HepG2 (cell line): Measurements from ENCODE around the gene PRPSAP1. TPM values are rescaled to one million over a fixed set of nuclear protein-coding genes. Genes with fewer than 3 reads are reported as not detected.

Source experiments
- ATAC-seq: fragments of 200-7000 bp; cut with Tn5 transposase; 3 replicates; pipeline ENCODE4 v1.9.1; 2020; ENCODE audit warnings: mild to moderate bottlenecking, moderate library complexity
- BruUV-seq: library from RNA; stranded (reverse); fragments of 400-500 nt; replicated peaks from 2 replicates; lab custom pipeline; 2021; lab: Mats Ljungman, UMichigan
- CTCF ChIA-PET: fragments of 300-600 bp; formaldehyde crosslinking; extraction: SDS; loops from one replicate; lab custom pipeline; 2021; ENCODE audit warnings: low total read pairs, inconsistent platforms, low intra/inter-chr PET ratio; lab: Yijun Ruan, JAX
- POLR2A ChIA-PET: fragments of 350-600 bp; sonication (Branson Sonifier 250); formaldehyde crosslinking; loops from one replicate; lab custom pipeline; 2020; ENCODE audit warnings: antibody characterized with exemption, inconsistent platforms; lab: Yijun Ruan, JAX
- DNase-seq: peaks from one replicate; pipeline ENCODE4 v3.0.0-alpha.2; 2015; ENCODE audit warnings: low spot score
- FAIRE-seq: peaks from 3 replicates; lab custom pipeline; 2011; peaks lifted over from hg19 to GRCh38; lab: Jason Lieb, UNC
- H2AFZ ChIP-seq: one replicate; pipeline ENCODE4 v1.6.1; 2011; ENCODE audit warnings: low read length, inconsistent platforms
- H3K27ac ChIP-seq: fragments of 300-600 bp; 3 replicates; pipeline ENCODE4 v1.8.0; 2011; ENCODE audit warnings: mixed run types, mild to moderate bottlenecking, mixed read lengths, low read length, inconsistent platforms; ENCODE audit not compliant: insufficient read depth; ENCODE audit errors: extremely low read length
- H3K27me3 ChIP-seq, 2 experiments: fragments of 200-600 bp in 1 of 2; 2 replicates in 1 of 2; 3 replicates in 1 of 2; pipeline versions ENCODE4 v1.6.0 to v1.8.0; 2011; ENCODE audit warnings: low read length in 2 of 2, mild to moderate bottlenecking in 2 of 2, moderate library complexity in 2 of 2, inconsistent platforms in 1 of 2; ENCODE audit not compliant: insufficient read depth in 2 of 2, control insufficient read depth in 1 of 2
- H3K36me3 ChIP-seq, 2 experiments: fragments of 200-600 bp in 1 of 2; replicated peaks in 1 of 2; 2 replicates in 1 of 2; 3 replicates in 1 of 2; pipeline versions ENCODE4 v1.5.1 to v1.8.0; 2011; ENCODE audit warnings: low read length in 2 of 2, inconsistent platforms in 1 of 2; ENCODE audit not compliant: insufficient read depth in 2 of 2, control insufficient read depth in 1 of 2
- H3K4me1 ChIP-seq: 2 replicates; pipeline ENCODE4 v1.5.1; 2012; ENCODE audit warnings: low read length, inconsistent platforms; ENCODE audit not compliant: insufficient read depth
- H3K4me2 ChIP-seq: 2 replicates; pipeline ENCODE4 v1.6.0; 2011; ENCODE audit warnings: low read depth, low read length, inconsistent platforms
- H3K4me3 ChIP-seq, 3 experiments: fragments of 200-600 bp in 1 of 3; sonication (generic), shearing (Covaris generic) in 1 of 3; replicated peaks in 1 of 3; 2 replicates each; pipeline ENCODE4 v1.5.1; 2011 to 2016; ENCODE audit warnings: low read length in 3 of 3, inconsistent platforms in 2 of 3, low read depth in 2 of 3, mild to moderate bottlenecking in 2 of 3, control low read depth in 1 of 3, mixed read lengths in 1 of 3; ENCODE audit not compliant: insufficient read depth in 1 of 3
- H3K79me2 ChIP-seq: one replicate; pipeline ENCODE4 v1.6.1; 2011; ENCODE audit warnings: low read length, inconsistent platforms; ENCODE audit not compliant: insufficient read depth
- H3K9ac ChIP-seq: 2 replicates; pipeline ENCODE4 v1.6.0; 2011; ENCODE audit warnings: mild to moderate bottlenecking, low read depth, low read length, inconsistent platforms; ENCODE audit not compliant: insufficient read depth
- H3K9me3 ChIP-seq: 2 replicates; pipeline ENCODE4 v1.5.1; 2012; ENCODE audit warnings: mild to moderate bottlenecking, low read length
- H4K20me1 ChIP-seq: 2 replicates; pipeline ENCODE4 v1.6.0; 2011; ENCODE audit warnings: inconsistent platforms, mild to moderate bottlenecking, low read length, moderate library complexity; ENCODE audit not compliant: insufficient read depth
- ARNT2 ChIP-seq: sonication (generic); formaldehyde crosslinking; IDR thresholded peaks from 2 replicates; pipeline ENCODE4 v1.8.0; 2022; ENCODE audit warnings: mild to moderate bottlenecking, low read depth, missing genetic modification reagents, moderate library complexity
- ATF2 ChIP-seq: sonication (generic); formaldehyde crosslinking; IDR thresholded peaks from 2 replicates; pipeline ENCODE4 v1.4.0; 2020; ENCODE audit warnings: missing genetic modification reagents
- NAIF1 ChIP-seq: sonication (generic); formaldehyde crosslinking; IDR thresholded peaks from 2 replicates; pipeline ENCODE4 v1.5.0; 2020; ENCODE audit warnings: mild to moderate bottlenecking, missing genetic modification reagents, borderline replicate concordance
- NFIB ChIP-seq: sonication (generic); formaldehyde crosslinking; IDR thresholded peaks from 2 replicates; pipeline ENCODE4 v1.9.0; 2021; ENCODE audit warnings: missing genetic modification reagents, mild to moderate bottlenecking, borderline replicate concordance
- PAXIP1 ChIP-seq: sonication (generic); formaldehyde crosslinking; conservative IDR thresholded peaks from 2 replicates; pipeline ENCODE4 v1.4.0; 2020; ENCODE audit warnings: mild to moderate bottlenecking, missing genetic modification reagents, moderate library complexity
- RBM39 ChIP-seq: fragments of 200-400 bp; formaldehyde crosslinking; IDR thresholded peaks from one replicate; pipeline ENCODE4 v1.6.1; 2018; ENCODE audit warnings: antibody characterized with exemption, mild to moderate bottlenecking, low read depth, low read length; ENCODE audit not compliant: poor library complexity, severe bottlenecking
- YEATS2 ChIP-seq: sonication (generic); formaldehyde crosslinking; IDR thresholded peaks from 2 replicates; pipeline ENCODE4 v1.4.0; 2020; ENCODE audit warnings: missing genetic modification reagents, borderline replicate concordance
- ZNF235 ChIP-seq: sonication (generic); formaldehyde crosslinking; IDR thresholded peaks from 2 replicates; pipeline ENCODE4 v1.8.1; 2023; ENCODE audit warnings: mild to moderate bottlenecking, missing genetic modification reagents, borderline replicate concordance
- ZNF296 ChIP-seq: sonication (generic); formaldehyde crosslinking; conservative IDR thresholded peaks from 2 replicates; pipeline ENCODE4 v1.5.0; 2020; ENCODE audit warnings: mild to moderate bottlenecking, missing genetic modification reagents
- ZNF574 ChIP-seq: sonication (generic); formaldehyde crosslinking; IDR thresholded peaks from 2 replicates; pipeline ENCODE4 v1.4.0; 2020; ENCODE audit warnings: missing genetic modification reagents
- ZNF616 ChIP-seq: sonication (generic); formaldehyde crosslinking; IDR thresholded peaks from 2 replicates; pipeline ENCODE4 v1.5.0; 2020; ENCODE audit warnings: low read depth, mild to moderate bottlenecking, missing genetic modification reagents
- ZNF788 ChIP-seq: sonication (generic); formaldehyde crosslinking; IDR thresholded peaks from 2 replicates; pipeline ENCODE4 v1.5.0; 2020; ENCODE audit warnings: mild to moderate bottlenecking, missing genetic modification reagents, borderline replicate concordance
- ZNF83 ChIP-seq: sonication (generic); formaldehyde crosslinking; IDR thresholded peaks from 2 replicates; pipeline ENCODE4 v1.4.0; 2020; ENCODE audit warnings: missing genetic modification reagents, mild to moderate bottlenecking, borderline replicate concordance
- ZNF841 ChIP-seq: sonication (generic); formaldehyde crosslinking; IDR thresholded peaks from 2 replicates; pipeline ENCODE4 v1.8.1; 2023; ENCODE audit warnings: missing genetic modification reagents, borderline replicate concordance
- WGBS: methylation state at CpG from one replicate; pipeline ENCODE4 v1.1.6; 2017; ENCODE audit warnings: low lambda C conversion rate; 5-methylcytosine and 5-hydroxymethylcytosine counted together
- in situ Hi-C: cut with HindIII; loops from 2 replicates; pipeline ENCODE4 v1.10.0; 2017; ENCODE audit warnings: low pct_unique_long_range_greater_than_20kb; ENCODE audit not compliant: extremely low pct_ligation_motif_present
- intact Hi-C: fragments of 100-400 bp; cut with micrococcal nuclease; formaldehyde crosslinking; loops from one replicate; pipeline ENCODE4 v1.10.0; 2022; ENCODE audit not compliant: unreplicated experiment
- polyA plus RNA-seq, 8 experiments: library from polyadenylated mRNA; depleted of rRNA in 3 of 8; stranded (reverse) in 7 of 8; unstranded in 1 of 8; fragments of >200 nt; fragmentation: Illumina TruSeq in 4 of 8; extraction: Trizol in 4 of 8; gene quantifications; 2 replicates each; pipeline versions ENCODE4 v1.2.1 to v1.2.3, GENCODE V29; 2011 to 2016; ENCODE audit warnings: low read depth in 4 of 8, missing spikeins in 1 of 8, mixed read lengths in 1 of 8; ENCODE audit not compliant: insufficient read depth in 1 of 8
- total RNA-seq, 5 experiments: library from RNA; depleted of rRNA; stranded (reverse); fragments of >200 nt; fragmentation: Illumina TruSeq; extraction: Trizol; gene quantifications; 2 replicates each; pipeline ENCODE4 v1.2.3, GENCODE V29; 2016; ENCODE audit warnings: low read depth in 1 of 5
- TF ChIP-seq, protein P1 (sequence below): sonication (generic); formaldehyde crosslinking; IDR thresholded peaks from 2 replicates; pipeline ENCODE4 v1.4.0; 2020; ENCODE audit warnings: missing genetic modification reagents, borderline replicate concordance

The PRPSAP1 gene
- total and polyA plus RNA-seq, 2 of the 13 experiments (the other 11 are each of a cell fraction or from before 2014, with no cell fraction given): 91.1 to 314 TPM

DNA sequence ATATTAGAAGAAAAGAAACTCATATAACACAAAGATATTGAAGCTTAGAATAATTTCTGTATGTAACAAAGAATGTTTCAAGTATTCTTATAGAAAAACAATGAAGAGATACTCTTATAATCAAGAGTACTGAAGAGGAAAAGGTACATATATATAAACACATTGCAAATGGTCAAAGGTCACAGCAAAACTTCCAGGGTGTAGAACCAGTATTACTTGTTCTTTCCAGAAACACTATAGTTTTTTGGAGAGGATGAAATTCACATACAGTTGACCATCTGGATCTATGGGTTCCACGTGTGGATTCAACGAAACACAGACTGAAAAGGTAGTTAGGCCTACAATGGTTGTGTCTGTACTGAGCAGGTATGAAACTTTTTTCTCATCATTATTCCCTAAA, 22.6 kb downstream of the PRPSAP1 start:
- no peaks in the 10 kb centered on the region for H3K4me1 ChIP-seq
- H4K20me1 ChIP-seq: peaks cover 27% of the 10 kb centered on the region
- WGBS: 99% methylated on average over 2 of the region's 2 CpGs
- no peak overlapping the region for H3K9ac ChIP-seq
- no peak overlapping the region for H3K4me3 ChIP-seq
- FAIRE-seq (no peak), DNase-seq (no peak), ATAC-seq (no peak)
- POLR2A ChIA-PET: interaction anchor here (1.6 kb wide), 1 partner anchor 22 kb away, joined by 6 read pairs; the partner anchor contains the start of gene PRPSAP1
- no peaks in the 10 kb centered on the region for H3K9me3 ChIP-seq
- H3K36me3 ChIP-seq: peaks cover 34 to 79% of the 10 kb centered on the region in 2 experiments
- peaks cover 39% of the 10 kb centered on the region for H3K79me2 ChIP-seq
- no peak overlapping the region for H3K27ac ChIP-seq
- no TSS peak for BruUV-seq
- intact Hi-C loops (no loop called here), in situ Hi-C loops (no loop called here)
- H2AFZ ChIP-seq: no peak overlapping the region
- CTCF ChIA-PET: no interaction called here
- H3K27me3 ChIP-seq: no peaks in the 10 kb centered on the region
- H3K4me2 ChIP-seq: no peak overlapping the region
- TF ChIP-seq ZNF616 (no peak), ATF2 (CRISPR knock-in tag) (no peak), ZNF235 (CRISPR knock-in tag) (no peak), RBM39 (no peak), ZNF788 (CRISPR knock-in tag) (no peak), NFIB (CRISPR knock-in tag) (no peak), ZNF296 (no peak), YEATS2 (CRISPR knock-in tag) (no peak), PAXIP1 (CRISPR knock-in tag) (no peak), ZNF83 (no peak), ZNF841 (no peak), ARNT2 (no peak), ZNF574 (CRISPR knock-in tag) (no peak), NAIF1 (CRISPR knock-in tag) (no peak)
- TF ChIP-seq, protein P1, sequence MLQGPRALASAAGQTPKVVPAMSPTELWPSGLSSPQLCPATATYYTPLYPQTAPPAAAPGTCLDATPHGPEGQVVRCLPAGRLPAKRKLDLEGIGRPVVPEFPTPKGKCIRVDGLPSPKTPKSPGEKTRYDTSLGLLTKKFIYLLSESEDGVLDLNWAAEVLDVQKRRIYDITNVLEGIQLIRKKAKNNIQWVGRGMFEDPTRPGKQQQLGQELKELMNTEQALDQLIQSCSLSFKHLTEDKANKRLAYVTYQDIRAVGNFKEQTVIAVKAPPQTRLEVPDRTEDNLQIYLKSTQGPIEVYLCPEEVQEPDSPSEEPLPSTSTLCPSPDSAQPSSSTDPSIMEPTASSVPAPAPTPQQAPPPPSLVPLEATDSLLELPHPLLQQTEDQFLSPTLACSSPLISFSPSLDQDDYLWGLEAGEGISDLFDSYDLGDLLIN: no peak
